PC-9 (cell line): ENCODE results near the gene MORN3. TPM values are rescaled to one million over a fixed set of nuclear protein-coding genes. Genes with fewer than 3 reads are reported as not detected.
"Not testable (repeated sequence)": the region's sequence is repeated elsewhere in the genome, so short reads cannot be mapped to it uniquely, and the experiment has no call there.

ENCODE experiments used
- BruUV-seq: library from RNA; stranded (reverse); fragments of 400-500 nt; replicated peaks from 2 replicates; lab custom pipeline; 2021; lab: Mats Ljungman, UMichigan
- CTCF ChIA-PET: fragments of 300-600 bp; sonication (Branson Sonifier 250); formaldehyde crosslinking; loops from one replicate; lab custom pipeline; 2022; ENCODE audit warnings: antibody characterized with exemption; lab: Charles Lee
- POLR2A ChIA-PET: fragments of 300-600 bp; sonication (Branson Sonifier 250); formaldehyde crosslinking; loops from one replicate; lab custom pipeline; 2022; ENCODE audit warnings: antibody characterized with exemption; ENCODE audit not compliant: unreplicated experiment; lab: Charles Lee
- DNase-seq, 2 experiments: peaks; one replicate each; pipeline versions ENCODE4 v3.0.0 to v3.0.0-alpha.2; 2015 to 2022; ENCODE audit warnings: mixed read lengths in 1 of 2
- H2AFZ ChIP-seq: fragments of 200-600 bp; sonication (generic); 2 replicates; pipeline ENCODE4 v1.8.1; 2017; ENCODE audit warnings: antibody characterized with exemption
- H3F3A ChIP-seq: fragments of 200-600 bp; sonication (generic); 2 replicates; pipeline ENCODE4 v1.8.1; 2017; ENCODE audit warnings: antibody characterized with exemption, mild to moderate bottlenecking, low read depth; ENCODE audit not compliant: insufficient read depth
- H3K27ac ChIP-seq: fragments of 200-600 bp; sonication (generic); 2 replicates; pipeline ENCODE4 v1.6.1; 2016; ENCODE audit warnings: mixed run types
- H3K27me3 ChIP-seq: fragments of 200-600 bp; sonication (generic); 2 replicates; pipeline ENCODE4 v1.6.1; 2016; ENCODE audit warnings: low read depth, mixed run types; ENCODE audit not compliant: insufficient read depth
- H3K36me3 ChIP-seq: fragments of 200-600 bp; sonication (generic); 2 replicates; pipeline ENCODE4 v1.6.1; 2016; ENCODE audit warnings: low read depth, mixed run types
- H3K4me1 ChIP-seq: fragments of 200-600 bp; sonication (generic); replicated peaks from 2 replicates; pipeline ENCODE4 v1.6.1; 2016; ENCODE audit warnings: mixed run types; ENCODE audit not compliant: insufficient read depth
- H3K4me2 ChIP-seq: fragments of 200-600 bp; sonication (generic); 2 replicates; pipeline ENCODE4 v1.6.1; 2017; ENCODE audit warnings: mixed run types
- H3K4me3 ChIP-seq: fragments of 200-600 bp; sonication (generic); 2 replicates; pipeline ENCODE4 v1.6.1; 2016; ENCODE audit warnings: mixed run types
- H3K79me2 ChIP-seq: fragments of 200-600 bp; sonication (generic); 2 replicates; pipeline ENCODE4 v1.6.1; 2017; ENCODE audit warnings: low read depth, mixed run types
- H3K9me2 ChIP-seq: fragments of 200-600 bp; sonication (generic); 2 replicates; pipeline ENCODE4 v1.8.1; 2017; ENCODE audit warnings: mild to moderate bottlenecking; ENCODE audit not compliant: insufficient read depth
- H3K9me3 ChIP-seq: fragments of 200-600 bp; sonication (generic); 2 replicates; pipeline ENCODE4 v1.8.1; 2016; ENCODE audit warnings: low read depth; ENCODE audit not compliant: insufficient read depth
- H4K20me1 ChIP-seq: fragments of 200-600 bp; sonication (generic); 2 replicates; pipeline ENCODE4 v1.8.1; 2017; ENCODE audit not compliant: insufficient read depth
- EZH2 ChIP-seq: fragments of 200-600 bp; sonication (generic); IDR thresholded peaks from 2 replicates; pipeline ENCODE4 v1.8.0; 2017; ENCODE audit warnings: antibody characterized with exemption, low read depth
- intact Hi-C: fragments of 100-400 bp; cut with micrococcal nuclease; formaldehyde crosslinking; loops from one replicate; pipeline ENCODE4 v1.10.0; 2022; ENCODE audit not compliant: unreplicated experiment
- total RNA-seq: library from RNA; stranded (reverse); gene quantifications from 2 replicates; pipeline ENCODE4 v1.2.3, GENCODE V29; 2021
- TF ChIP-seq, protein P1 (sequence below): fragments of 200-600 bp; sonication (generic); conservative IDR thresholded peaks from 2 replicates; pipeline ENCODE4 v1.6.1; 2017; ENCODE audit warnings: mixed run types, antibody characterized with exemption, mild to moderate bottlenecking, moderate library complexity

MORN3 gene
- total RNA-seq, 1 experiment from 2014 or later, result 1.8 TPM

DNA sequence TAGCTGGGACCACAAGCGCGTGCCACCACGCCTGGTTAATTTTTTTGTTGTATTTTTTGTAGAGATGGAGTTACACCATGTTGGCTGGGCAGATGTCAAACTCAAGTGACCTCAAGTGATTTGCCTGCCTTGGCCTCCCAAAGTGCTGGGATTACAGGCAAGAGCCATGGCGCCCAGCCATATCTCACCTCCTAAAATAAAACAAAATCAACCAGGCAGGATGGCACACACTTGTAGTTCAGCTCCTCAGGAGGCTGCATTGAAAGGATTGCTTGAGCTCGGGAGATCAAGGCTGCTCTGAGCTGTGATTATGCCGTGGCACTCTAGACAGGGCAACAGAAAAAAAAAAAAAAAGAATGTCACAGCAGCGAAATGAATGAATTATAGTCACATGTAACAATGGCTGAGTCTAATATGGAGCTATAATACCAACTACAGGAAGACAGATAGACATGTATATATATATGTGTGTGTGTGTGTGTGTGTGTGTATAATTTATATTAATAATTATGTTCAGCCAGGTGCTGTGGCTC is 23.8 kb upstream of the MORN3 start:
- Histone ChIP-seq H4K20me1 (no peaks in the 10 kb centered on the region), H3K9me2 (no peaks in the 10 kb centered on the region), H3K9me3 (no peaks in the 10 kb centered on the region), H3K27me3 (no peaks in the 10 kb centered on the region), H3F3A (peaks cover 8% of the 10 kb centered on the region; the same call in 1 of the 2 replicates), H3K4me2 (no peak overlapping the region), H3K79me2 (no peaks in the 10 kb centered on the region), H3K4me1 (no peaks in the 10 kb centered on the region), H3K4me3 (no peak overlapping the region), H3K36me3 (no peaks in the 10 kb centered on the region), H3K27ac (no peak overlapping the region), H2AFZ (no peak overlapping the region)
- no peak for DNase-seq
- POLR2A ChIA-PET, result interaction anchor here (0.6 kb wide), 1 partner anchor 112 kb away, joined by 18 read pairs; no protein-coding TSS in a partner anchor
- no TSS peak for BruUV-seq
- TF ChIP-seq, protein P1, sequence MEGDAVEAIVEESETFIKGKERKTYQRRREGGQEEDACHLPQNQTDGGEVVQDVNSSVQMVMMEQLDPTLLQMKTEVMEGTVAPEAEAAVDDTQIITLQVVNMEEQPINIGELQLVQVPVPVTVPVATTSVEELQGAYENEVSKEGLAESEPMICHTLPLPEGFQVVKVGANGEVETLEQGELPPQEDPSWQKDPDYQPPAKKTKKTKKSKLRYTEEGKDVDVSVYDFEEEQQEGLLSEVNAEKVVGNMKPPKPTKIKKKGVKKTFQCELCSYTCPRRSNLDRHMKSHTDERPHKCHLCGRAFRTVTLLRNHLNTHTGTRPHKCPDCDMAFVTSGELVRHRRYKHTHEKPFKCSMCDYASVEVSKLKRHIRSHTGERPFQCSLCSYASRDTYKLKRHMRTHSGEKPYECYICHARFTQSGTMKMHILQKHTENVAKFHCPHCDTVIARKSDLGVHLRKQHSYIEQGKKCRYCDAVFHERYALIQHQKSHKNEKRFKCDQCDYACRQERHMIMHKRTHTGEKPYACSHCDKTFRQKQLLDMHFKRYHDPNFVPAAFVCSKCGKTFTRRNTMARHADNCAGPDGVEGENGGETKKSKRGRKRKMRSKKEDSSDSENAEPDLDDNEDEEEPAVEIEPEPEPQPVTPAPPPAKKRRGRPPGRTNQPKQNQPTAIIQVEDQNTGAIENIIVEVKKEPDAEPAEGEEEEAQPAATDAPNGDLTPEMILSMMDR, result no peak
- CTCF ChIA-PET, result interaction anchor here (0.7 to 1.4 kb wide), 2 partner anchors 17 to 101 kb away, joined by 10 read pairs; no protein-coding TSS in a partner anchor
- intact Hi-C loops, result no loop called here

DNA sequence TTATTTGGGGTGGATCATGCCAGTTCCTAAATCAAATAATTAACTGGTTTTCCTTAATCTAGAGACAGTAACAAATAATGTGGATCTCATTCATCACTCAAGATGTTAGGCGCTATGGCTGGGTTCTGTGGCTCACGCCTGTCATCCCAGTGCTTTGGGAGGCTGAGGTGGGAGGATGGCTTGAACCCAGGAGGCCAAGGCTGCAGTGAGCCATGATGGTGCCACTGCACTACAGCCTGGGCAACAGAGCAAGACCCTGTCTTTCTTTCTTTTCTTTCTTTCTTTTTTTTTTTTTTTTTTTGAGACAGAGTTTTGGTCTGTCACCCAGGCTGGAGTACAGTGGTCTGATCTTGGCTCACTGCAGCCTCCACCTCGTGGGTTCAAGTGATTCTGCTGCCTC is 23.3 kb upstream of the MORN3 start:
- H3F3A ChIP-seq, BruUV-seq, H4K20me1 ChIP-seq, H3K4me2 ChIP-seq, H3K4me3 ChIP-seq, DNase-seq, H3K27ac ChIP-seq, H3K79me2 ChIP-seq, H3K27me3 ChIP-seq, H3K4me1 ChIP-seq, H3K36me3 ChIP-seq, H2AFZ ChIP-seq, intact Hi-C loops, H3K9me3 ChIP-seq, H3K9me2 ChIP-seq, POLR2A ChIA-PET: not testable (repeated sequence)
- CTCF ChIA-PET, result interaction anchor here (0.7 to 1.4 kb wide), 2 partner anchors 17 to 102 kb away, joined by 10 read pairs; no protein-coding TSS in a partner anchor

DNA sequence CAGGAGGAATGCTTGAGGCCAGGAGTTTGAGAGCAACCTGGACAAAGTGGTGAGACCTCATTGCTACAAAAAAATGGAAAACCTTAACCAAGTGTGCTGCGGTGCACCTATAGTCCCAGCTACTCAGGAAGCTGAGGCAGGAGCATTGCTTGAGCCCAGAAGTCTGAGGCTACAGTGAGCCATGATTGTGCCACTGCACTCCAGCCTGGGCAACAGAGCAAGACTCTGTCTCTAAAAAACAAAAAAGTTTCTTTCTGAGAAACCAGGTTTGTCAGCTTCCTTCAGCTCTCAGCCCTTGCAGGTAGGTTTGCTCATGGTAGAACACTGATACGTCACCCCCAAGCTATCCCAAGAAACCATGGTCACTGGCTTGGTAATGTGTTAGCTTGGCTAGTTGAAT is 20.0 kb upstream of the MORN3 start:
- no TSS peak for BruUV-seq
- no peak overlapping the region for H3K4me2 ChIP-seq
- H3K4me1 ChIP-seq, result peaks cover 4% of the 10 kb centered on the region; the same call in 1 of the 2 replicates
- DNase-seq, result no peak
- TF ChIP-seq EZH2, result no peak
- TF ChIP-seq, protein P1, result no peak
- CTCF ChIA-PET, result no interaction called here
- no peak overlapping the region for H2AFZ ChIP-seq
- no peak overlapping the region for H3K27ac ChIP-seq
- no peak overlapping the region for H3K4me3 ChIP-seq
- no peaks in the 10 kb centered on the region for H3K79me2 ChIP-seq
- H3K27me3 ChIP-seq, result no peaks in the 10 kb centered on the region
- no peaks in the 10 kb centered on the region for H3K9me3 ChIP-seq
- intact Hi-C loops, result loop anchor here (10.0 kb wide), 1 partner anchor 625 kb away; no protein-coding TSS in a partner anchor
- POLR2A ChIA-PET, result interaction anchor here (0.6 kb wide), 1 partner anchor 424 kb away, joined by 5 read pairs; no protein-coding TSS in a partner anchor
- no peaks in the 10 kb centered on the region for H3K9me2 ChIP-seq
- H4K20me1 ChIP-seq, result no peaks in the 10 kb centered on the region
- peaks cover 12% of the 10 kb centered on the region; the same call in 1 of the 2 replicates for H3F3A ChIP-seq
- H3K36me3 ChIP-seq, result no peaks in the 10 kb centered on the region
